ENCODE results near the gene PSD2. TPM values are rescaled to one million over a fixed set of nuclear protein-coding genes. Genes with fewer than 3 reads are reported as not detected.

Gene PSD2
- total and polyA plus RNA-seq, 10 of the 15 experiments (the other 5 are each of a cell fraction or from before 2014, with no cell fraction given) = 0.02 to 0.14 (median 0.03) TPM; not detected in 5

- BruUV-seq (replicated peaks) = no TSS peak
- ChIA-PET CTCF (interaction anchor here (0.6 to 10.1 kb wide), 55 partner anchors 9 to 487 kb away, joined by 3 to 291 read pairs (median 5); partner anchors contain the start of gene CXXC5), SMC1A (ENCODE audit: uncharacterized antibody, unreplicated experiment) (interaction anchor here (1.0 to 8.7 kb wide), 20 partner anchors 10 to 345 kb away, joined by 3 to 166 read pairs (median 4); no protein-coding TSS in a partner anchor), RAD21 (ENCODE audit: unreplicated experiment) (interaction anchor here (0.6 to 3.4 kb wide), 30 partner anchors 9 to 343 kb away, joined by 3 to 61 read pairs (median 4); partner anchors contain the start of gene CXXC5), POLR2A (interaction anchor here (0.5 to 1.3 kb wide), 6 partner anchors 9 to 138 kb away, joined by 3 to 6 read pairs (median 3); no protein-coding TSS in a partner anchor)
- peak; percentile 94 for ATAC-seq
- Histone ChIP-seq H3K9me3 (replicated peaks; ENCODE audit: control insufficient read depth, insufficient read depth, low read length) (no peaks in the 10 kb centered on the region), H3K27me3 (replicated peaks in 1 of 2; ENCODE audit: control insufficient read depth in 2 of 2, insufficient read depth in 2 of 2, low read length in 1 of 2) (peaks cover 11 to 14% of the 10 kb centered on the region in 2 experiments), H3K27ac (ENCODE audit: control insufficient read depth, insufficient read depth) (no peak overlapping the region), H2AFZ (ENCODE audit: control insufficient read depth, low read depth, low read length) (peak overlapping the region; percentile 79), H3K9ac (ENCODE audit: control insufficient read depth, insufficient read depth, low read length) (no peak overlapping the region), H4K20me1 (ENCODE audit: control insufficient read depth, insufficient read depth) (no peaks in the 10 kb centered on the region; the same call in 1 of the 2 replicates), H3K4me3 (peak overlapping the region; percentile 71; the same call in 1 of the 2 replicates), H3K79me2 (ENCODE audit: control insufficient read depth, insufficient read depth, low read length) (no peaks in the 10 kb centered on the region), H3K36me3 (ENCODE audit: control insufficient read depth in 2 of 2, insufficient read depth in 2 of 2, low read length in 1 of 2) (no peaks in the 10 kb centered on the region), H3K4me2 (ENCODE audit: control insufficient read depth, insufficient read depth) (peak overlapping the region; percentile 69), H3K4me1 (ENCODE audit: control insufficient read depth, insufficient read depth, low read length) (no peaks in the 10 kb centered on the region)
- peak; percentile 52 for FAIRE-seq
- intact Hi-C loops (cut with micrococcal nuclease; ENCODE audit: unreplicated experiment) (loop anchor here (1.0 to 5.0 kb wide), 4 partner anchors 75 to 343 kb away; no protein-coding TSS in a partner anchor), in situ Hi-C loops (cut with MboI) (no loop called here)
- 7% methylated on average over 44 of the region's 46 CpGs for WGBS (ENCODE audit: insufficient coverage, insufficient replicate concordance, low lambda C conversion rate, missing lambda C conversion rate)
- no peak for DNase-seq (ENCODE audit: low read depth, low spot score)
- TF ChIP-seq SUPT20H (IDR thresholded peaks at IDR 0.05; ENCODE audit: borderline replicate concordance, control insufficient read depth, low read depth, low read length) (no peak), HCFC1 (IDR thresholded peaks at IDR 0.05; ENCODE audit: low read length) (0 out of 2 replicates have a peak, but pooled peaks have one; percentile 11), BHLHE40 (IDR thresholded peaks at IDR 0.05; ENCODE audit: borderline replicate concordance in 1 of 2, low read depth in 2 of 2, low read length in 1 of 2) (peak; percentile 9 to 66; a peak in 1 of 4 replicates), CTCF (IDR thresholded peaks at IDR 0.05 in 2 of 3, conservative IDR thresholded peaks at IDR 0.05 in 1 of 3; ENCODE audit: control insufficient read depth in 2 of 3, extremely low read depth in 1 of 3, insufficient read depth in 1 of 3, low read depth in 3 of 3, low read length in 3 of 3) (peak; percentile 57 to 93 (median 86)), IKZF1 (conservative IDR thresholded peaks at IDR 0.05) (peak; percentile 99), GATAD2B (conservative IDR thresholded peaks at IDR 0.05; ENCODE audit: low read depth) (peak; percentile 97), SKIL (IDR thresholded peaks at IDR 0.05; ENCODE audit: low read depth, poor library complexity, severe bottlenecking) (peak; percentile 54), CREM (IDR thresholded peaks at IDR 0.05; ENCODE audit: low read depth) (peak; percentile 44; the same call in 1 of the 2 replicates), TCF12 (IDR thresholded peaks at IDR 0.05; ENCODE audit: low read depth, low read length) (0 out of 2 replicates have a peak, but pooled peaks have one; percentile 20), NR2C1 (IDR thresholded peaks at IDR 0.05) (no peak), IKZF2 (IDR thresholded peaks at IDR 0.05) (0 out of 4 replicates have a peak, but pooled peaks of 1 of the 2 experiments have one; percentile 19), MEF2B (IDR thresholded peaks at IDR 0.05; ENCODE audit: partially characterized antibody, poor library complexity, severe bottlenecking) (peak; percentile 64), RELA (IDR thresholded peaks at IDR 0.05; ENCODE audit: borderline replicate concordance, partially characterized antibody) (peak; percentile 20), ZNF384 (IDR thresholded peaks at IDR 0.05; ENCODE audit: borderline replicate concordance, low read depth, low read length) (no peak), ZNF207 (IDR thresholded peaks at IDR 0.05; ENCODE audit: borderline replicate concordance) (peak; percentile 96), NBN (IDR thresholded peaks at IDR 0.05) (peak; percentile 93), YY1 (IDR thresholded peaks at IDR 0.05; ENCODE audit: low read depth, low read length) (0 out of 2 replicates have a peak, but pooled peaks have one; percentile 23), KLF5 (IDR thresholded peaks at IDR 0.05; ENCODE audit: partially characterized antibody) (peak; percentile 45)
Observed at GRCh38 chr5:139765409-139766217, 30.0 kb upstream of the PSD2 start.

Data from GM12878 (cell line).